HL-60 (cell line): ENCODE data around the gene CHID1.

Experiments
- DNase-seq, 2 experiments: peaks; one replicate each; pipeline ENCODE4 v3.0.0-alpha.2; 2010 to 2020; ENCODE audit warnings: low read depth in 1 of 2, low spot score in 1 of 2
- H3K27ac ChIP-seq: fragments of 250-450 bp; sonication (Bioruptor Pico); replicated peaks from 2 replicates; pipeline ENCODE4 v1.5.1; 2020; ENCODE audit warnings: mild to moderate bottlenecking, moderate library complexity
- H3K27me3 ChIP-seq: fragments of 250-450 bp; sonication (Bioruptor Pico); 2 replicates; pipeline ENCODE4 v1.5.1; 2021; ENCODE audit warnings: mild to moderate bottlenecking, moderate library complexity; ENCODE audit not compliant: insufficient read depth, poor library complexity, severe bottlenecking
- H3K4me3 ChIP-seq: replicated peaks from 2 replicates; pipeline ENCODE4 v1.5.1; 2011; ENCODE audit warnings: mild to moderate bottlenecking, control low read depth, low read length; ENCODE audit not compliant: insufficient read depth
- CTCF ChIP-seq: IDR thresholded peaks from one replicate; pipeline ENCODE4 v1.5.1; 2011; ENCODE audit warnings: low read length, control low read depth, inconsistent platforms; ENCODE audit not compliant: insufficient read depth
- GABPA ChIP-seq: IDR thresholded peaks from 2 replicates; pipeline ENCODE4 v1.6.1; 2012; ENCODE audit warnings: low read depth
- POLR2AphosphoS5 ChIP-seq: IDR thresholded peaks from 2 replicates; pipeline ENCODE4 v1.6.1; 2012; ENCODE audit warnings: low read depth
- REST ChIP-seq: IDR thresholded peaks from 2 replicates; pipeline ENCODE4 v1.6.1; 2012; ENCODE audit warnings: low read depth; ENCODE audit not compliant: insufficient replicate concordance
- SPI1 ChIP-seq: IDR thresholded peaks from 2 replicates; pipeline ENCODE4 v1.6.1; 2012; ENCODE audit warnings: low read depth, mild to moderate bottlenecking, borderline replicate concordance

CHID1 gene

GRCh38 chr11:887589-887988 is 23.0 kb downstream of the CHID1 start:
- no peak for TF ChIP-seq CTCF
- TF ChIP-seq GABPA: no peak
- no peak for TF ChIP-seq REST
- TF ChIP-seq SPI1: no peak
- no peak for TF ChIP-seq POLR2AphosphoS5
- Histone ChIP-seq H3K4me3 (no peak overlapping the region), H3K27ac (no peak overlapping the region), H3K27me3 (no peaks in the 10 kb centered on the region)
- DNase-seq: no peak

DNA sequence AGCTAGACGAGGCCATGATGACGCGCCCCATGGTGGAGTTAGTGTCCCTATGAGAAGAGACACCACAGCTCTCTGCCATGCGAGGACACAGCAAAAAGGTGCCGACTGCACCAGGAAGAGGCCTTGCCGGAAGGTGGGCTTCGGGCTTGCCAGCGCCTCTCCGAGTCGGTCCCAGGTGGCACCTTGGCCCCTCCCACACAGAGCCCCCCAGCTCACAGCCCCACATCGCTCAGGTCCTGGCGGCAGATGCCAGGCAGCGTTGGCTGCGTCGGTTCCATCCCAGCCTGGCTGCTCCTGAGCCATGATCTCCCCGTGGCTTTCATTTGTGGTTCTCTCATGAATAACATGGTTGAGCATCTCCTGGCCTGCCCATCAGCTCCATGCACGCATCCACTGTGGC is 24.0 kb downstream of the CHID1 start:
- TF ChIP-seq CTCF: no peak
- no peak for TF ChIP-seq REST
- TF ChIP-seq GABPA: no peak
- TF ChIP-seq SPI1: no peak
- no peaks in the 10 kb centered on the region for H3K27me3 ChIP-seq
- H3K4me3 ChIP-seq: no peak overlapping the region
- no peak overlapping the region for H3K27ac ChIP-seq
- DNase-seq: no peak

DNA sequence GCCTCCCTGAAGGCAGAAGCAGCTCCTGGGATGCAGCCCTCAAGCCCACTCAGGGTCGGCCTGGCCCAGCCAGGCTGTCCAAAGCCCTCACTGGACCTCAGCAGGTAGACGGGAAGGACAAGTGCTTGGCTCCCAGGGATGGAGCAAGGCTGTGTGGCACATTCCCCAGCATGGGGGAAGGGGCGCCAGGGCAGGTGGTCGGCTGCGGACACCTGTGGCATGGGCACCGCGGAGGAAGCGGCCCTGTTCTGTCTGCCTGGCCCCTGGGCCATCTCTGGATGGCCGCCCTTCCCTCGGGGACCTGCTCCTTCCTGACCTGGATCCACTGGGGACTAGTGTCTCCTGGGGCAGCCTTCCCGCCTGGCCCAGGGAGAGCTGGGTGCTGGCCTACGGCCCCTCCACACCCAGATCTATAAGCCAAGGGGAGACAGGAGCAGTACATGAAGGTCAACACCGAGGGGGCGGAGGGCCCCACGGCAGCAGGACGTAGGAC is 26.0 kb downstream of the CHID1 start:
- H3K27me3 ChIP-seq: no peaks in the 10 kb centered on the region
- H3K4me3 ChIP-seq: no peak overlapping the region
- no peak for DNase-seq
- no peak overlapping the region for H3K27ac ChIP-seq
- TF ChIP-seq REST: no peak
- no peak for TF ChIP-seq POLR2AphosphoS5
- no peak for TF ChIP-seq CTCF
- TF ChIP-seq SPI1: no peak
